ENCODE results near the gene ANKRD36. TPM values are rescaled to one million over a fixed set of nuclear protein-coding genes. Genes with fewer than 3 reads are reported as not detected.
"Not testable (repeated sequence)": the region's sequence is repeated elsewhere in the genome, so short reads cannot be mapped to it uniquely, and the experiment has no call there.

ANKRD36 gene
- polyA plus RNA-seq, 1 experiment, result 3.3 TPM

GRCh38 chr2:97293687-97294086 lies 180.7 kb downstream of the ANKRD36 start:
- H3K27me3 ChIP-seq (ENCODE audit: control insufficient read depth, insufficient read depth, low read length); CTCF ChIA-PET; H3K4me3 ChIP-seq (ENCODE audit: low read depth, low read length); POLR2A ChIA-PET; DNase-seq (ENCODE audit: low read depth); H3K36me3 ChIP-seq (ENCODE audit: control insufficient read depth, insufficient read depth, low read length): not testable (repeated sequence)

Small RNA genes lying within 50 kb of the gene (small RNA-seq; reads per million reads assigned to genes)
- gene RN7SL313P (ENCODE audit: insufficient read length, low read depth, low replicate concordance), result not detected

Other genes with a start within 250 kb of the ANKRD36 start
- gene SEMA4C, start 243.1 kb upstream of the ANKRD36 start, polyA plus RNA-seq (2011; rRNA removed), result 16.4 and 29.7 TPM in 2 replicates
- gene FAM178B, start 126.6 kb upstream of the ANKRD36 start, polyA plus RNA-seq (2011; rRNA removed), result not detected in 2 replicates
- 7.7 and 10.7 TPM in 2 replicates for gene FAHD2B, start 18.3 kb upstream of the ANKRD36 start, polyA plus RNA-seq (2011; rRNA removed)

Measured in BJ (cell line).